ENCODE data around the gene CST9. TPM values are rescaled to one million over a fixed set of nuclear protein-coding genes. Genes with fewer than 3 reads are reported as not detected.

Gene CST9
- total RNA-seq, 1 experiment from 2014 or later, result not detected

- Histone ChIP-seq H3K4me1 (ENCODE audit: control insufficient read depth in 1 of 2, insufficient read depth in 2 of 2, low read length in 2 of 2) (peaks cover 13 to 33% of the 10 kb centered on the region in 2 experiments), H3K9me2 (ENCODE audit: insufficient read depth) (no peaks in the 10 kb centered on the region), H3K36me3 (ENCODE audit: control insufficient read depth in 1 of 2, insufficient read depth in 2 of 2, low read length in 2 of 2) (no peaks in the 10 kb centered on the region), H3K4me3 (replicated peaks in 1 of 2; ENCODE audit: low read depth in 1 of 2, low read length in 2 of 2) (peak overlapping the region; percentile 39 to 57), H4K20me1 (ENCODE audit: insufficient read depth) (no peaks in the 10 kb centered on the region), H3K27me3 (ENCODE audit: insufficient read depth, low read length) (no peaks in the 10 kb centered on the region), H3K79me2 (ENCODE audit: insufficient read depth, low read length) (no peaks in the 10 kb centered on the region), H2AFZ (ENCODE audit: low read depth, low read length, poor library complexity, severe bottlenecking) (peak overlapping the region; percentile 76), H3K4me2 (ENCODE audit: low read length) (peak overlapping the region; percentile 92), H3K9me3 (ENCODE audit: control insufficient read depth in 1 of 2, insufficient read depth in 1 of 2, low read depth in 1 of 2, low read length in 2 of 2) (peaks cover 0 to 8% of the 10 kb centered on the region in 2 experiments; a peak in 1 of 4 replicates), H3K27ac (ENCODE audit: low read depth, low read length) (peak overlapping the region; percentile 64), H3K9ac (ENCODE audit: low read length) (peak overlapping the region; percentile 66)
- intact Hi-C loops (cut with micrococcal nuclease), result no loop called here
- ChIA-PET POLR2A (interaction anchor here (1.1 kb wide), 1 partner anchor 14 kb away, joined by 5 read pairs; the partner anchor contains the start of gene CST3), RAD21 (ENCODE audit: low non-redundant PET in 1 of 2, low total read pairs in 2 of 2, uncharacterized antibody in 2 of 2, unreplicated experiment in 2 of 2) (interaction anchor here in 1 of 2 experiments (0.7 kb wide), 1 partner anchor 988 kb away, joined by 3 read pairs; no protein-coding TSS in a partner anchor), CTCF (no interaction called here)
- DNase-seq (ENCODE audit: low read depth, low spot score), result peak; percentile 60
- BruUV-seq (replicated peaks), result no TSS peak
- ATAC-seq, result peak; percentile 99
- no peak for TF ChIP-seq POLR2A (IDR thresholded peaks at IDR 0.05; ENCODE audit: borderline replicate concordance, extremely low read depth, insufficient read depth, insufficient read length)
- TF ChIP-seq FOSL1 (IDR thresholded peaks at IDR 0.05; ENCODE audit: low read depth), result peak; percentile 78
- TF ChIP-seq EGR1 (IDR thresholded peaks at IDR 0.05; ENCODE audit: low read depth), result no peak
- peak; percentile 66; the same call in 1 of the 2 replicates for TF ChIP-seq CBX3 (IDR thresholded peaks at IDR 0.05; ENCODE audit: low read depth)
- 0 out of 2 replicates have a peak, but pooled peaks have one; percentile 27 for TF ChIP-seq POLR2AphosphoS5 (IDR thresholded peaks at IDR 0.05; ENCODE audit: low read depth, low read length)
- TF ChIP-seq SP1 (IDR thresholded peaks at IDR 0.05; ENCODE audit: low read depth), result peak; percentile 43; the same call in 1 of the 2 replicates
- TF ChIP-seq MAX (IDR thresholded peaks at IDR 0.05), result no peak
- no peak for TF ChIP-seq ZNF274 (IDR thresholded peaks at IDR 0.05; ENCODE audit: low read depth, low read length)
- peak; percentile 11 for TF ChIP-seq TCF7L2 (IDR thresholded peaks at IDR 0.05; ENCODE audit: borderline replicate concordance, extremely low read depth, insufficient read depth, insufficient read length)
- peak; percentile 71 for TF ChIP-seq JUND (IDR thresholded peaks at IDR 0.05)
- TF ChIP-seq ZFX (IDR thresholded peaks at IDR 0.05), result no peak
- TF ChIP-seq CEBPB (IDR thresholded peaks at IDR 0.05; ENCODE audit: low read depth), result no peak
- peak; percentile 3; the same call in 1 of the 2 replicates for TF ChIP-seq RAD21 (IDR thresholded peaks at IDR 0.05; ENCODE audit: low read depth)
- TF ChIP-seq REST (IDR thresholded peaks at IDR 0.05; ENCODE audit: low read depth), result no peak
Measured at GRCh38 chr20:23622839-23623343, 17.2 kb upstream of the CST9 start.

Measured in HCT116 (cell line).